ENCODE data around the gene B3GAT2. TPM values are rescaled to one million over a fixed set of nuclear protein-coding genes. Genes with fewer than 3 reads are reported as not detected.

The B3GAT2 gene
- total RNA-seq, result 0.29 TPM

GRCh38 chr6:70956451-70957283 lies at the start of gene B3GAT2:
TSS of gene B3GAT2 (minus strand) at chr6:70957060. CDS start at chr6:70956429, 631 bp downstream.

Measured in metanephros (tissue), 1 donor.